Hepatocyte (in vitro differentiated cells): ENCODE measurements around the gene DACT3. TPM values are rescaled to one million over a fixed set of nuclear protein-coding genes. Genes with fewer than 3 reads are reported as not detected.

Source experiments
- DNase-seq: peaks from one replicate; pipeline ENCODE4 v3.0.0-alpha.2; 2016; ENCODE audit warnings: low spot score
- H2AFZ ChIP-seq: fragments of 200-600 bp; sonication (generic); 2 replicates; pipeline ENCODE4 v1.6.0; 2016; ENCODE audit warnings: antibody characterized with exemption, mild to moderate bottlenecking
- H3K27ac ChIP-seq: fragments of 200-600 bp; sonication (generic); 2 replicates; pipeline ENCODE4 v1.5.1; 2016; ENCODE audit warnings: mild to moderate bottlenecking
- H3K27me3 ChIP-seq: fragments of 200-600 bp; sonication (generic); 2 replicates; pipeline ENCODE4 v1.6.1; 2016
- H3K36me3 ChIP-seq: fragments of 200-600 bp; sonication (generic); replicated peaks from 2 replicates; pipeline ENCODE4 v1.5.1; 2016; ENCODE audit warnings: low read depth; ENCODE audit not compliant: insufficient read depth
- H3K4me1 ChIP-seq: fragments of 200-600 bp; sonication (generic); 2 replicates; pipeline ENCODE4 v1.5.1; 2016; ENCODE audit warnings: mild to moderate bottlenecking, moderate library complexity; ENCODE audit not compliant: insufficient read depth
- H3K4me2 ChIP-seq: fragments of 200-600 bp; sonication (generic); 2 replicates; pipeline ENCODE4 v1.6.0; 2016
- H3K4me3 ChIP-seq: fragments of 200-600 bp; sonication (generic); 2 replicates; pipeline ENCODE4 v1.5.1; 2016; ENCODE audit warnings: mild to moderate bottlenecking
- H3K79me2 ChIP-seq: fragments of 200-600 bp; sonication (generic); 2 replicates; pipeline ENCODE4 v1.6.0; 2017; ENCODE audit warnings: mild to moderate bottlenecking
- H3K9me2 ChIP-seq: fragments of 200-600 bp; sonication (generic); replicated peaks from 2 replicates; pipeline ENCODE4 v1.6.0; 2017; ENCODE audit warnings: mild to moderate bottlenecking; ENCODE audit not compliant: insufficient read depth
- H3K9me3 ChIP-seq: fragments of 200-600 bp; sonication (generic); 2 replicates; pipeline ENCODE4 v1.5.1; 2016; ENCODE audit warnings: low read depth, mild to moderate bottlenecking
- H4K20me1 ChIP-seq: fragments of 200-600 bp; sonication (generic); 2 replicates; pipeline ENCODE4 v1.6.0; 2016; ENCODE audit warnings: mild to moderate bottlenecking; ENCODE audit not compliant: insufficient read depth, poor library complexity, severe bottlenecking
- CTCF ChIP-seq: fragments of 200-600 bp; sonication (generic); IDR thresholded peaks from 2 replicates; pipeline ENCODE4 v1.5.1; 2016; ENCODE audit warnings: antibody characterized with exemption, mild to moderate bottlenecking; ENCODE audit not compliant: poor library complexity
- EZH2 ChIP-seq: fragments of 200-600 bp; sonication (generic); IDR thresholded peaks from 2 replicates; pipeline ENCODE4 v1.6.1; 2016; ENCODE audit warnings: antibody characterized with exemption, mild to moderate bottlenecking, borderline replicate concordance
- EZH2phosphoT487 ChIP-seq: fragments of 200-600 bp; sonication (generic); IDR thresholded peaks from one replicate; pipeline ENCODE4 v1.6.1; 2018; ENCODE audit warnings: antibody characterized with exemption, mild to moderate bottlenecking, low read depth, moderate library complexity; ENCODE audit not compliant: unreplicated experiment, severe bottlenecking
- WGBS: methylation state at CpG from one replicate; pipeline ENCODE4 v1.1.6; 2016; ENCODE audit warnings: low lambda C conversion rate; ENCODE audit errors: missing lambda C conversion rate; 5-methylcytosine and 5-hydroxymethylcytosine counted together
- polyA plus RNA-seq: library from polyadenylated mRNA; unstranded; fragments of >200 nt; fragmentation: Nextera tagmentation; extraction: Ambion mirVana; gene quantifications from 2 replicates; pipeline ENCODE4 v1.2.1, GENCODE V29; 2016
- total RNA-seq: library from RNA; depleted of rRNA; stranded (reverse); fragments of >200 nt; gene quantifications from 2 replicates; pipeline ENCODE4 v1.2.3, GENCODE V29; 2014

The DACT3 gene
- total and polyA plus RNA-seq, 2 experiments from 2014 or later: 18.4 TPM

- Histone ChIP-seq H3K27ac (peak overlapping the region; percentile 75), H4K20me1 (no peaks in the 10 kb centered on the region), H3K4me1 (peaks cover 16% of the 10 kb centered on the region), H3K9me3 (no peaks in the 10 kb centered on the region), H2AFZ (no peak overlapping the region), H3K9me2 (no peaks in the 10 kb centered on the region), H3K4me3 (no peak overlapping the region), H3K79me2 (no peaks in the 10 kb centered on the region), H3K4me2 (no peak overlapping the region), H3K27me3 (no peaks in the 10 kb centered on the region), H3K36me3 (no peaks in the 10 kb centered on the region)
- no peak for DNase-seq
- WGBS: 86% methylated on average over 12 of the region's 12 CpGs
- TF ChIP-seq CTCF (no peak), EZH2phosphoT487 (no peak), EZH2 (no peak)
Measured at GRCh38 chr19:46625731-46626130, 35.3 kb downstream of the DACT3 start.

GRCh38 chr19:46624958-46625661, 35.9 kb downstream of the DACT3 start, which contains the start of gene PTGIR:
PTGIR (minus strand) TSS chr19:46625089; CDS start chr19:46624225, 864 bp downstream.
- no peak within 1 kb of the TSS for H2AFZ ChIP-seq
- H4K20me1 ChIP-seq: no peaks in the 10 kb centered on the region
- no peaks in the 10 kb centered on the region for H3K79me2 ChIP-seq
- peak within 1 kb of the TSS; percentile 75 for H3K27ac ChIP-seq
- peaks cover 20% of the 10 kb centered on the region for H3K4me1 ChIP-seq
- H3K4me3 ChIP-seq: no peak within 1 kb of the TSS
- H3K4me2 ChIP-seq: peak within 1 kb of the TSS; percentile 61
- no peaks in the 10 kb centered on the region for H3K9me3 ChIP-seq
- DNase-seq: peak; percentile 62
- WGBS: 38% methylated on average over 6 of the region's 13 CpGs
- no peak for TF ChIP-seq EZH2phosphoT487
- no peak for TF ChIP-seq EZH2
- TF ChIP-seq CTCF: no peak
- H3K27me3 ChIP-seq: no peaks in the 10 kb centered on the region
- no peaks in the 10 kb centered on the region for H3K9me2 ChIP-seq
- H3K36me3 ChIP-seq: no peaks in the 10 kb centered on the region

- H3K27me3 ChIP-seq: no peaks in the 10 kb centered on the region
- no peak overlapping the region for H2AFZ ChIP-seq
- peak overlapping the region; percentile 75 for H3K27ac ChIP-seq
- no peaks in the 10 kb centered on the region for H3K9me2 ChIP-seq
- no peaks in the 10 kb centered on the region for H3K79me2 ChIP-seq
- H3K9me3 ChIP-seq: no peaks in the 10 kb centered on the region
- no peaks in the 10 kb centered on the region for H4K20me1 ChIP-seq
- peak overlapping the region; percentile 61 for H3K4me2 ChIP-seq
- no peak for DNase-seq
- no peak overlapping the region for H3K4me3 ChIP-seq
- no peaks in the 10 kb centered on the region for H3K36me3 ChIP-seq
- 96% methylated on average over 24 of the region's 35 CpGs for WGBS
- peaks cover 20% of the 10 kb centered on the region for H3K4me1 ChIP-seq
- TF ChIP-seq EZH2: no peak
- TF ChIP-seq EZH2phosphoT487: no peak
- TF ChIP-seq CTCF: no peak
Measured at GRCh38 chr19:46623915-46624502, 37.0 kb downstream of the DACT3 start.
